ENCODE results near the gene TBCEL. TPM values are rescaled to one million over a fixed set of nuclear protein-coding genes. Genes with fewer than 3 reads are reported as not detected.

TBCEL gene
- total RNA-seq, 4 donors from 2014 or later, result 5.4 to 15.2 (median 8.4) TPM

DNA sequence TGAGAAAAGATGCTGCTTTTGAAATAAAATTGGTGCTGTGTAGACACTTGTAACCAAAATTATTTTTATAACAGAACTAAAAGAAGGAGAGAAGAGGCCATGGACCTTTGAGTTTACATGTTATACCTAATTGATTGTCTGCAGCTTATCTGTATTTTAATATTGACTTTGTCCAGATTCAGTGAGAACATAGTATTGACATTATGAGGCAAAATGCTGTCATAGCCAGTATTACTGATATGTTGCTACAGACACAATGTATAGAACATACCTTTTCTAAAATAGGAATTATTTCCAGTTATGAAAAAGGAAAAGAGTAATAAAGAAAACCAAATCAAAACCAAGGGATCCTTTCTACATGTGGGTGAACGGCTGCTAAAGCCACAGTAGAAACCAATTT lies 65.7 kb downstream of the TBCEL start:
- no peak for DNase-seq
- Histone ChIP-seq H3K27ac (no peak overlapping the region), H3K9me3 (no peaks in the 10 kb centered on the region), H3K4me1 (peaks cover 0 to 7% of the 10 kb centered on the region in 2 donors), H3K4me3 (no peak overlapping the region), H3K36me3 (peaks cover 0 to 10% of the 10 kb centered on the region in 2 donors), H3K27me3 (no peaks in the 10 kb centered on the region)
- TF ChIP-seq, protein P1, sequence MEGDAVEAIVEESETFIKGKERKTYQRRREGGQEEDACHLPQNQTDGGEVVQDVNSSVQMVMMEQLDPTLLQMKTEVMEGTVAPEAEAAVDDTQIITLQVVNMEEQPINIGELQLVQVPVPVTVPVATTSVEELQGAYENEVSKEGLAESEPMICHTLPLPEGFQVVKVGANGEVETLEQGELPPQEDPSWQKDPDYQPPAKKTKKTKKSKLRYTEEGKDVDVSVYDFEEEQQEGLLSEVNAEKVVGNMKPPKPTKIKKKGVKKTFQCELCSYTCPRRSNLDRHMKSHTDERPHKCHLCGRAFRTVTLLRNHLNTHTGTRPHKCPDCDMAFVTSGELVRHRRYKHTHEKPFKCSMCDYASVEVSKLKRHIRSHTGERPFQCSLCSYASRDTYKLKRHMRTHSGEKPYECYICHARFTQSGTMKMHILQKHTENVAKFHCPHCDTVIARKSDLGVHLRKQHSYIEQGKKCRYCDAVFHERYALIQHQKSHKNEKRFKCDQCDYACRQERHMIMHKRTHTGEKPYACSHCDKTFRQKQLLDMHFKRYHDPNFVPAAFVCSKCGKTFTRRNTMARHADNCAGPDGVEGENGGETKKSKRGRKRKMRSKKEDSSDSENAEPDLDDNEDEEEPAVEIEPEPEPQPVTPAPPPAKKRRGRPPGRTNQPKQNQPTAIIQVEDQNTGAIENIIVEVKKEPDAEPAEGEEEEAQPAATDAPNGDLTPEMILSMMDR (IDR thresholded peaks at IDR 0.05 in 4 of 5, conservative IDR thresholded peaks at IDR 0.05 in 1 of 5), result no peak
- TF ChIP-seq POLR2A (IDR thresholded peaks at IDR 0.05), result no peak
- intact Hi-C loops (cut with DNase I; ENCODE audit: low total_unique reads) (no loop called here), in situ Hi-C loops (cut with MboI; ENCODE audit: low sequenced_read_pairs in 4 of 4) (no loop called here)
- ATAC-seq, result no peak

DNA sequence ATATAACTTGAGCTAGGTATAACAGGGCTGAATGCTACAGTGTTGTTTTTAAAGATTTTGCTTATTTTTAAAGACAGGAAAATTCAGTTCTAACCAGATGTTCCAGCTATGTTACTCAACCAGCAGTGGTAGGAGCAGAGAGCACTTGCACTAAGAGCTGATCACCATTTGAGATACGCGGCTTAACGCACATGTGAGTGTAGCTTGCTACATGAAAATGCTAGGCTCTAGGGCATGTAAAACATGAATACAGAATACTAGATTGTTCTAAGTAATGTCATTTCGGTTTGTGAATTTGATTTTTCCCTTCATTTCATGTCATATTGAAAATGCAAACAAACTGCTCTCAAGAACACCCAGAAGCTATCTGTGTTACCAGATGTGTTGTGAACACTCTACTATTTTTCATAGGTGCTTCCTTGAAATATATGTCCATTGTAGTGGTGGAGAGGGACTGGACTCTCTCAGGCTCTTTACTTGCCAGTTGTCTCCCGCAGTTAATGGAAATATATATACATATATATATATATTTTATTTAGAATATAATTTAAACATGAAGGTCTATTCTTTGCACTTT lies 66.3 kb downstream of the TBCEL start:
- DNase-seq, result no peak
- Histone ChIP-seq H3K36me3 (peaks cover 0 to 10% of the 10 kb centered on the region in 2 donors), H3K4me1 (peaks cover 0 to 5% of the 10 kb centered on the region in 2 donors), H3K9me3 (no peaks in the 10 kb centered on the region), H3K27ac (no peak overlapping the region), H3K4me3 (no peak overlapping the region), H3K27me3 (no peaks in the 10 kb centered on the region)
- TF ChIP-seq, protein P1 (IDR thresholded peaks at IDR 0.05 in 4 of 5, conservative IDR thresholded peaks at IDR 0.05 in 1 of 5), result no peak
- no peak for TF ChIP-seq POLR2A (IDR thresholded peaks at IDR 0.05)
- ATAC-seq, result no peak
- in situ Hi-C loops (cut with MboI; ENCODE audit: low sequenced_read_pairs in 4 of 4) (no loop called here), intact Hi-C loops (cut with DNase I; ENCODE audit: low total_unique reads) (no loop called here)

DNA sequence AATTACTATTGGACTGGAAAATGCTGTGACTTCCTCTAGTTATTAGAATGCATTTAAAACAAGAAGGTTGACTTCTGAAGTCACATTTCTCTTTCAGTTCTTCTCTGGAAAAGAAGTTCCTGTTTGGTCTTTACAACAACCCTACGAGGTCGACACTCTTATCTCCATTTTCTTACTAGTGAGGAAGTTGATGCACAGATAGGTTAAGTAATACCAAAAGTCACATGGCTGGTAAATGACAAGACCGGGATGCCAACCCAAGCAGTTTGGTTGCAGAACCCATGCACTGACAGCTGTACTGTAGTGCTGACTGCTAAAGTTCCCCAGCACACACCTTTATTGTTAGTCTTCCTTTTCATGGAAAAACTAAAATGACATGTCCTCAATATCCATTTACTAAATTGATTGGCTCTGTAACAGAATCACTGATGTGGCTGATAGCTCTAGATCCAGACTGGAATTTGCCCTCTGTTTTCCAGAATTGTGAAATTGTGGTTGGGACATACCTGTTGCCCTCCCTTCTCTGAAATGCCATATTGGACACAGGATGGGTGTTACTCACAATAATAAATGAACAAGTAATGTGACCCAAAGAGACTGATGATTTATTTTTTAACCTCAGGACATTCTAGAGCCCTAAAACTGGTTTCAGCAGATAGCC lies 67.7 kb downstream of the TBCEL start:
- TF ChIP-seq POLR2A (IDR thresholded peaks at IDR 0.05), result no peak
- TF ChIP-seq, protein P1 (IDR thresholded peaks at IDR 0.05 in 4 of 5, conservative IDR thresholded peaks at IDR 0.05 in 1 of 5), result no peak
- DNase-seq (no peak), ATAC-seq (no peak)

DNA sequence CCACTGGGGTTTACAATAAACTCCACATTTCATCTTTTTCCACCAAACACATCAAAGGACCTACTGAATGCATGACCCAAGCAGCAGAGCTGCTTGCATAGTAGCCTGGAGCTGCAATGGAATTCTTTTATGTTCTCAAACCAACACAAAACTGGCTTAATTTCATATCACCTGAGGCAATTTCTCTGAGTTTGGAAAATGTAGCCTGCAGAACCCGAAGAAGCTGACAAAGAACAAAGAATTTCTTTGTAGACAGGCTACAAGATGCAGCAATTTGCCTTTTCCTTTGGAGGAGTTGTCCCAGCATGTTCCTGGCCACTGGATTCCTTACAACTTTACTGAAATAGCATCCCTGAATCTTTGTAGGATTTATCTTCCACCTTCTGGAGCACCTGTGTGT lies 71.7 kb downstream of the TBCEL start:
- Histone ChIP-seq H3K4me1 (no peaks in the 10 kb centered on the region), H3K27me3 (no peaks in the 10 kb centered on the region), H3K9me3 (no peaks in the 10 kb centered on the region), H3K36me3 (no peaks in the 10 kb centered on the region), H3K4me3 (no peak overlapping the region), H3K27ac (no peak overlapping the region)
- in situ Hi-C loops (cut with MboI; ENCODE audit: low sequenced_read_pairs in 4 of 4) (no loop called here), intact Hi-C loops (cut with DNase I; ENCODE audit: low total_unique reads) (no loop called here)
- no peak for TF ChIP-seq POLR2A (IDR thresholded peaks at IDR 0.05)
- TF ChIP-seq, protein P1 (IDR thresholded peaks at IDR 0.05 in 4 of 5, conservative IDR thresholded peaks at IDR 0.05 in 1 of 5), result no peak
- no peak for ATAC-seq
- DNase-seq, result no peak

More for the DNA sequence above, 67.7 kb downstream of the TBCEL start:
- intact Hi-C loops (cut with DNase I; ENCODE audit: low total_unique reads), result no loop called here
- Histone ChIP-seq H3K36me3 (peaks cover 0 to 10% of the 10 kb centered on the region in 2 donors), H3K4me3 (no peak overlapping the region), H3K4me1 (no peaks in the 10 kb centered on the region), H3K9me3 (no peaks in the 10 kb centered on the region), H3K27ac (no peak overlapping the region), H3K27me3 (no peaks in the 10 kb centered on the region)
- in situ Hi-C loops (cut with MboI; ENCODE audit: low sequenced_read_pairs in 4 of 4), result no loop called here

All from gastrocnemius medialis (tissue), 4 donors.